ENCODE measurements around the gene MIPOL1.
A peak's percentile ranks its signal among the peaks of the same experiment; 100 is the strongest.

The MIPOL1 gene

GRCh38 chr14:37168721-37169120 lies 29.0 kb upstream of the MIPOL1 start:
- Histone ChIP-seq H2BK12ac (ENCODE audit: low read length) (no peak overlapping the region), H3K18ac (ENCODE audit: low read length) (no peak overlapping the region), H2BK120ac (ENCODE audit: low read depth, low read length) (no peak overlapping the region), H2BK5ac (ENCODE audit: low read length) (no peak overlapping the region), H3K14ac (ENCODE audit: low read length) (no peak overlapping the region), H3K4me3 (ENCODE audit: low read length in 2 of 2) (no peak overlapping the region), H4K91ac (ENCODE audit: low read depth, low read length, poor library complexity) (no peak overlapping the region), H4K8ac (ENCODE audit: low read depth, low read length) (no peak overlapping the region), H3K4ac (ENCODE audit: low read length) (no peak overlapping the region), H3K9me3 (replicated peaks in 1 of 2; ENCODE audit: control insufficient read depth in 2 of 2, insufficient read depth in 1 of 2, low read depth in 1 of 2, low read length in 2 of 2) (no peaks in the 10 kb centered on the region), H3K9ac (ENCODE audit: low read depth, low read length, poor library complexity) (no peak overlapping the region), H3K79me1 (ENCODE audit: low read depth, low read length) (no peaks in the 10 kb centered on the region), H3K4me2 (ENCODE audit: insufficient read depth, low read length, poor library complexity, severe bottlenecking) (no peak overlapping the region), H3K27me3 (ENCODE audit: control insufficient read depth in 3 of 3, insufficient read depth in 3 of 3, low read depth in 1 of 3, low read length in 3 of 3) (no peaks in the 10 kb centered on the region), H3K4me1 (ENCODE audit: control insufficient read depth in 2 of 2, insufficient read depth in 1 of 2, low read depth in 1 of 2, low read length in 2 of 2) (peaks cover 0 to 5% of the 10 kb centered on the region in 2 donors), H2BK15ac (ENCODE audit: low read length) (no peak overlapping the region), H3K23ac (ENCODE audit: low read depth, low read length, poor library complexity) (no peak overlapping the region), H3K27ac (replicated peaks; ENCODE audit: low read length) (no peak overlapping the region), H3K36me3 (replicated peaks in 1 of 2; ENCODE audit: control insufficient read depth in 2 of 2, insufficient read depth in 2 of 2, low read length in 2 of 2) (no peaks in the 10 kb centered on the region), H2AFZ (ENCODE audit: low read length) (no peak overlapping the region), H2AK5ac (ENCODE audit: low read depth, low read length) (no peak overlapping the region)
- no peak for DNase-seq (ENCODE audit: low spot score)
- WGBS, 2 donors (ENCODE audit: extremely low coverage in 2 of 2, insufficient read length in 2 of 2, insufficient replicate concordance in 1 of 2) = no CpG with 5 or more reads among the region's 4 CpGs

GRCh38 chr14:37170237-37170636 lies 27.5 kb upstream of the MIPOL1 start:
- Histone ChIP-seq H3K18ac (ENCODE audit: low read length) (no peak overlapping the region), H3K9me3 (replicated peaks in 1 of 2; ENCODE audit: control insufficient read depth in 2 of 2, insufficient read depth in 1 of 2, low read depth in 1 of 2, low read length in 2 of 2) (no peaks in the 10 kb centered on the region), H3K14ac (ENCODE audit: low read length) (no peak overlapping the region), H3K4ac (ENCODE audit: low read length) (no peak overlapping the region), H3K4me2 (ENCODE audit: insufficient read depth, low read length, poor library complexity, severe bottlenecking) (no peak overlapping the region), H2BK5ac (ENCODE audit: low read length) (no peak overlapping the region), H3K79me1 (ENCODE audit: low read depth, low read length) (no peaks in the 10 kb centered on the region), H3K27me3 (ENCODE audit: control insufficient read depth in 3 of 3, insufficient read depth in 3 of 3, low read depth in 1 of 3, low read length in 3 of 3) (no peaks in the 10 kb centered on the region), H3K36me3 (replicated peaks in 1 of 2; ENCODE audit: control insufficient read depth in 2 of 2, insufficient read depth in 2 of 2, low read length in 2 of 2) (no peaks in the 10 kb centered on the region), H2BK12ac (ENCODE audit: low read length) (no peak overlapping the region), H4K91ac (ENCODE audit: low read depth, low read length, poor library complexity) (no peak overlapping the region), H2BK120ac (ENCODE audit: low read depth, low read length) (no peak overlapping the region), H3K23ac (ENCODE audit: low read depth, low read length, poor library complexity) (no peak overlapping the region), H2AFZ (ENCODE audit: low read length) (no peak overlapping the region), H3K4me1 (ENCODE audit: control insufficient read depth in 2 of 2, insufficient read depth in 1 of 2, low read depth in 1 of 2, low read length in 2 of 2) (peaks cover 0 to 5% of the 10 kb centered on the region in 2 donors), H2AK5ac (ENCODE audit: low read depth, low read length) (no peak overlapping the region), H2BK15ac (ENCODE audit: low read length) (no peak overlapping the region), H4K8ac (ENCODE audit: low read depth, low read length) (no peak overlapping the region), H3K27ac (replicated peaks; ENCODE audit: low read length) (no peak overlapping the region), H3K4me3 (ENCODE audit: low read length in 2 of 2) (no peak overlapping the region), H3K9ac (ENCODE audit: low read depth, low read length, poor library complexity) (no peak overlapping the region)
- no peak for DNase-seq (ENCODE audit: low spot score)
- no CpG with 5 or more reads among the region's 8 CpGs for WGBS, 2 donors (ENCODE audit: extremely low coverage in 2 of 2, insufficient read length in 2 of 2, insufficient replicate concordance in 1 of 2)

GRCh38 chr14:37170993-37171392 lies 26.7 kb upstream of the MIPOL1 start:
- H3K18ac ChIP-seq (ENCODE audit: low read length) = no peak overlapping the region
- H4K91ac ChIP-seq (ENCODE audit: low read depth, low read length, poor library complexity) = no peak overlapping the region
- H2BK15ac ChIP-seq (ENCODE audit: low read length) = no peak overlapping the region
- H3K4me1 ChIP-seq (ENCODE audit: control insufficient read depth in 2 of 2, insufficient read depth in 1 of 2, low read depth in 1 of 2, low read length in 2 of 2) = peaks cover 0 to 5% of the 10 kb centered on the region in 2 donors
- DNase-seq (ENCODE audit: low spot score) = no peak
- H3K9me3 ChIP-seq (replicated peaks in 1 of 2; ENCODE audit: control insufficient read depth in 2 of 2, insufficient read depth in 1 of 2, low read depth in 1 of 2, low read length in 2 of 2) = no peaks in the 10 kb centered on the region
- H2AFZ ChIP-seq (ENCODE audit: low read length) = no peak overlapping the region
- no peak overlapping the region for H3K14ac ChIP-seq (ENCODE audit: low read length)
- H4K8ac ChIP-seq (ENCODE audit: low read depth, low read length) = no peak overlapping the region
- no peak overlapping the region for H3K4ac ChIP-seq (ENCODE audit: low read length)
- no peak overlapping the region for H2AK5ac ChIP-seq (ENCODE audit: low read depth, low read length)
- no peaks in the 10 kb centered on the region for H3K79me1 ChIP-seq (ENCODE audit: low read depth, low read length)
- H3K27me3 ChIP-seq (ENCODE audit: control insufficient read depth in 3 of 3, insufficient read depth in 3 of 3, low read depth in 1 of 3, low read length in 3 of 3) = no peaks in the 10 kb centered on the region
- H3K9ac ChIP-seq (ENCODE audit: low read depth, low read length, poor library complexity) = no peak overlapping the region
- no CpG with 5 or more reads among the region's 10 CpGs for WGBS, 2 donors (ENCODE audit: extremely low coverage in 2 of 2, insufficient read length in 2 of 2, insufficient replicate concordance in 1 of 2)
- no peak overlapping the region for H3K27ac ChIP-seq (replicated peaks; ENCODE audit: low read length)
- H2BK5ac ChIP-seq (ENCODE audit: low read length) = no peak overlapping the region
- no peak overlapping the region for H2BK120ac ChIP-seq (ENCODE audit: low read depth, low read length)
- no peak overlapping the region for H3K4me3 ChIP-seq (ENCODE audit: low read length in 2 of 2)
- no peak overlapping the region for H3K4me2 ChIP-seq (ENCODE audit: insufficient read depth, low read length, poor library complexity, severe bottlenecking)
- H3K23ac ChIP-seq (ENCODE audit: low read depth, low read length, poor library complexity) = no peak overlapping the region
- no peaks in the 10 kb centered on the region for H3K36me3 ChIP-seq (replicated peaks in 1 of 2; ENCODE audit: control insufficient read depth in 2 of 2, insufficient read depth in 2 of 2, low read length in 2 of 2)
- H2BK12ac ChIP-seq (ENCODE audit: low read length) = no peak overlapping the region

GRCh38 chr14:37171678-37172023 lies 26.1 kb upstream of the MIPOL1 start:
- no peak overlapping the region for H2BK12ac ChIP-seq (ENCODE audit: low read length)
- H2BK5ac ChIP-seq (ENCODE audit: low read length) = peak overlapping the region; percentile 62
- no peaks in the 10 kb centered on the region for H3K27me3 ChIP-seq (ENCODE audit: control insufficient read depth in 3 of 3, insufficient read depth in 3 of 3, low read depth in 1 of 3, low read length in 3 of 3)
- H3K4me3 ChIP-seq (ENCODE audit: low read length in 2 of 2) = peak overlapping the region; percentile 73 to 92
- peak overlapping the region; percentile 71 for H3K4me2 ChIP-seq (ENCODE audit: insufficient read depth, low read length, poor library complexity, severe bottlenecking)
- no peak overlapping the region for H2BK15ac ChIP-seq (ENCODE audit: low read length)
- no peaks in the 10 kb centered on the region for H3K79me1 ChIP-seq (ENCODE audit: low read depth, low read length)
- H3K36me3 ChIP-seq (replicated peaks in 1 of 2; ENCODE audit: control insufficient read depth in 2 of 2, insufficient read depth in 2 of 2, low read length in 2 of 2) = no peaks in the 10 kb centered on the region
- H4K91ac ChIP-seq (ENCODE audit: low read depth, low read length, poor library complexity) = no peak overlapping the region
- no peak overlapping the region for H4K8ac ChIP-seq (ENCODE audit: low read depth, low read length)
- no peak overlapping the region for H3K14ac ChIP-seq (ENCODE audit: low read length)
- no peaks in the 10 kb centered on the region for H3K9me3 ChIP-seq (replicated peaks in 1 of 2; ENCODE audit: control insufficient read depth in 2 of 2, insufficient read depth in 1 of 2, low read depth in 1 of 2, low read length in 2 of 2)
- H3K9ac ChIP-seq (ENCODE audit: low read depth, low read length, poor library complexity) = no peak overlapping the region
- peaks cover 0 to 5% of the 10 kb centered on the region in 2 donors for H3K4me1 ChIP-seq (ENCODE audit: control insufficient read depth in 2 of 2, insufficient read depth in 1 of 2, low read depth in 1 of 2, low read length in 2 of 2)
- no peak for DNase-seq (ENCODE audit: low spot score)
- no peak overlapping the region for H2BK120ac ChIP-seq (ENCODE audit: low read depth, low read length)
- H3K27ac ChIP-seq (replicated peaks; ENCODE audit: low read length) = peak overlapping the region; percentile 95
- H3K18ac ChIP-seq (ENCODE audit: low read length) = no peak overlapping the region
- no peak overlapping the region for H2AK5ac ChIP-seq (ENCODE audit: low read depth, low read length)
- no peak overlapping the region for H3K4ac ChIP-seq (ENCODE audit: low read length)
- no CpG with 5 or more reads among the region's 6 CpGs for WGBS, 2 donors (ENCODE audit: extremely low coverage in 2 of 2, insufficient read length in 2 of 2, insufficient replicate concordance in 1 of 2)
- peak overlapping the region; percentile 93 for H2AFZ ChIP-seq (ENCODE audit: low read length)
- no peak overlapping the region for H3K23ac ChIP-seq (ENCODE audit: low read depth, low read length, poor library complexity)
